IPS-NIHi11 (cell line): ENCODE data around the gene NIPA2.

ENCODE experiments used
- DNase-seq: peaks from one replicate; pipeline ENCODE4 v3.0.0; 2012; ENCODE audit warnings: mixed read lengths, low spot score

Gene NIPA2

GRCh38 chr15:22839046-22839695 lies 705 bp downstream of the NIPA2 start:
- peak; percentile 22 for DNase-seq

- DNase-seq, result no peak
These were observed 6.2 kb downstream of the NIPA2 start for GRCh38 chr15:22844421-22845288.

- peak; percentile 68 for DNase-seq
These were observed 6.9 kb downstream of the NIPA2 start for GRCh38 chr15:22845289-22845900.

GRCh38 chr15:22846073-22846472 lies 7.6 kb downstream of the NIPA2 start:
- DNase-seq, result no peak

GRCh38 chr15:22850055-22850454 lies 11.6 kb downstream of the NIPA2 start:
- no peak for DNase-seq

GRCh38 chr15:22851513-22851912 lies 13.0 kb downstream of the NIPA2 start:
- no peak for DNase-seq

GRCh38 chr15:22855791-22856190 lies 17.3 kb downstream of the NIPA2 start:
- DNase-seq, result no peak

GRCh38 chr15:22856659-22857058 lies 18.2 kb downstream of the NIPA2 start:
- DNase-seq, result no peak

- no peak for DNase-seq
These were observed 22.7 kb downstream of the NIPA2 start for GRCh38 chr15:22861161-22861560.

- DNase-seq, result no peak
These were observed 24.9 kb downstream of the NIPA2 start for GRCh38 chr15:22863356-22863755.

GRCh38 chr15:22866079-22866478 lies 27.6 kb downstream of the NIPA2 start:
- DNase-seq, result no peak

GRCh38 chr15:22867886-22868285 lies 29.4 kb downstream of the NIPA2 start:
- no peak for DNase-seq

GRCh38 chr15:22868495-22868894 lies 30.0 kb downstream of the NIPA2 start:
- no peak for DNase-seq

GRCh38 chr15:22868928-22869327 lies 30.5 kb downstream of the NIPA2 start:
- no peak for DNase-seq

- no peak for DNase-seq
These were observed 31.4 kb downstream of the NIPA2 start for GRCh38 chr15:22869856-22870255.

- DNase-seq, result no peak
These were observed 32.4 kb downstream of the NIPA2 start for GRCh38 chr15:22870865-22871264.

- DNase-seq, result no peak
These were observed 33.1 kb downstream of the NIPA2 start for GRCh38 chr15:22871481-22872086.

- peak; percentile 57 for DNase-seq
These were observed 34.7 kb downstream of the NIPA2 start for GRCh38 chr15:22872936-22873701.

- DNase-seq, result no peak
These were observed 35.4 kb downstream of the NIPA2 start for GRCh38 chr15:22873841-22874240.

GRCh38 chr15:22874256-22874655 lies 35.8 kb downstream of the NIPA2 start:
- DNase-seq, result no peak

- DNase-seq, result no peak
These were observed 36.5 kb downstream of the NIPA2 start for GRCh38 chr15:22874966-22875365.

GRCh38 chr15:22877117-22877516 lies 38.7 kb downstream of the NIPA2 start:
- DNase-seq, result no peak
